Natural killer cell (primary cell): ENCODE data around the gene MYH7. TPM values are rescaled to one million over a fixed set of nuclear protein-coding genes. Genes with fewer than 3 reads are reported as not detected.

Experiments
- ATAC-seq, 3 donors: fragments of 150-1000 bp in 2 of 3; fragments of 200-7000 bp in 1 of 3; cut with Tn5 transposase; 1 replicate in 1 of 3; 2 replicates in 2 of 3; pipeline ENCODE4 v1.10.0; 2021; ENCODE audit warnings: mild to moderate bottlenecking in 2 of 3, moderate library complexity in 2 of 3
- DNase-seq, 2 donors: peaks; one replicate each; pipeline versions ENCODE4 v3.0.0 to v3.0.0-alpha.2; 2013 to 2021; ENCODE audit warnings: mixed read lengths in 1 of 2
- H3K27ac ChIP-seq: one replicate; pipeline ENCODE4 v1.5.1; 2013; ENCODE audit warnings: mild to moderate bottlenecking, low read length
- H3K27me3 ChIP-seq: one replicate; pipeline ENCODE4 v1.6.1; 2013; ENCODE audit warnings: low read length; ENCODE audit not compliant: control insufficient read depth, insufficient read depth
- H3K36me3 ChIP-seq: one replicate; pipeline ENCODE4 v1.6.1; 2013; ENCODE audit warnings: low read length; ENCODE audit not compliant: control insufficient read depth, insufficient read depth
- H3K4me1 ChIP-seq: one replicate; pipeline ENCODE4 v1.6.1; 2013; ENCODE audit warnings: low read length; ENCODE audit not compliant: control insufficient read depth, insufficient read depth
- H3K4me3 ChIP-seq: one replicate; pipeline ENCODE4 v1.5.1; 2013; ENCODE audit warnings: low read length
- H3K9me3 ChIP-seq: one replicate; pipeline ENCODE4 v1.6.1; 2013; ENCODE audit warnings: low read length; ENCODE audit not compliant: control insufficient read depth, insufficient read depth
- H3K27ac Mint-ChIP-seq, 2 donors: one replicate each; pipeline ENCODE4 v1.8.0; 2022; ENCODE audit warnings: mild to moderate bottlenecking in 2 of 2, mixed read lengths in 2 of 2, moderate library complexity in 1 of 2
- H3K27me3 Mint-ChIP-seq, 2 donors: one replicate each; pipeline ENCODE4 v1.8.0; 2022; ENCODE audit warnings: low read depth in 2 of 2, mixed read lengths in 2 of 2
- H3K36me3 Mint-ChIP-seq: one replicate; pipeline ENCODE4 v1.8.0; 2022; ENCODE audit warnings: mixed read lengths
- H3K4me1 Mint-ChIP-seq, 2 donors: one replicate each; pipeline ENCODE4 v1.8.0; 2022; ENCODE audit warnings: mixed read lengths in 2 of 2
- H3K4me3 Mint-ChIP-seq: one replicate; pipeline ENCODE4 v1.8.0; 2022; ENCODE audit warnings: mild to moderate bottlenecking, moderate library complexity, mixed read lengths
- H3K9me3 Mint-ChIP-seq, 2 donors: one replicate each; pipeline ENCODE4 v1.8.0; 2022; ENCODE audit warnings: mixed read lengths in 2 of 2
- WGBS: methylation state at CpG from one replicate; pipeline ENCODE4 v1.1.7; 2013; ENCODE audit warnings: missing lambda C conversion rate; ENCODE audit not compliant: insufficient coverage; 5-methylcytosine and 5-hydroxymethylcytosine counted together
- intact Hi-C: fragments of 100-400 bp; cut with micrococcal nuclease; formaldehyde crosslinking; loops from one replicate; pipeline ENCODE4 v1.14.2; 2022
- total RNA-seq, 4 donors: library from RNA; stranded (reverse); fragments of 120-200 nt in 1 of 4; gene quantifications; one replicate each; pipeline versions ENCODE4 v1.2.3 to v1.2.4, GENCODE V29; 2013 to 2022
- TF ChIP-seq, protein P1 (sequence below): fragments of 200-600 bp; IDR thresholded peaks from one replicate; pipeline ENCODE4 v1.8.0; 2022; ENCODE audit warnings: antibody characterized with exemption

Gene MYH7
- total RNA-seq, 3 donors from 2014 or later (not counting 1 experiment from before 2014, with no cell fraction given) = not detected

DNA sequence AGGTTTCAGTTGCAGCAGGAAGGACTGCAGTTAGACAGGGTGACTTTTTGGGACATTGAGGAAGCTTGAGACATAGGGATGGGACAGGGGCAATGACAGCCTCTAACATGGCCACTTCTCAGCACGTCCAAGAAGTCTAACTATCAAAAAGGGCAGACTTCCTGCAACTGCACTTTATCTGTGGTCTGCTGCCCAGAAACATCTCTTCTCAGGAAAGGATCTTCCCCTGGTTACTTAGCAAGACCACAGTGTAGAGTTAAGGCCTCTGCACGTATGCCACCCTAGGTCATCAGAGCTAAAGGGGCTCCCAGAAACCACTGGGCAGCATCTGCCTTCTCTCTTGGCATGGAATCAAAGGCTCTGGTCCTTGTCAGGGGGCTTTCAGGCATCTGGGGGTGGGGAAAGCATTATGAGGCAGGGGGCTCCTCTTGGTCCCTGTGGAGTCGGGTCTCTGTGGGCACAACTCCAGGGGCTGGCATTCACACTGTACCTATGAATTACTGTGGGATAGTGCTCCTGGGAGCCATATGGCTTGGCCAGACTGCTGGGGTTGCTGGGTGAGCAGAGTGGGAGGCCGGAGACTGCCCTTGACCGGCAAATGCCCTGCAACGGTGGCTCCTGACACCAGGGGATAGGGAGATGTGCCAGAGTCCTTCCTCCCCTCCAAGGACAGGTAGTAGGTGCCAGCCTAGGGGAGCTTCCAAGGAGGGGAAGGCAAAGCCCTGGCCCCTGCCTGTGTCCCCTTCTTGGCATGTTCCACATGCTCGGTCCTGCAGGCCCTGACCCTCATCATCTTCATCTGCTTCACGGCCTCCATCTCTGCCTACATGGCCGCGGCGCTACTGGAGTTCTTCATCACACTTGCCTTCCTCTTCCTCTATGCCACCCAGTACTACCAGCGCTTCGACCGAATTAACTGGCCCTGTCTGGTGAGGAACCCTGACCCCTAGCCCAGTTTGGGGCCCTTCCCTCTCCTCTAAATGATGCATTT is 57.6 kb downstream of the MYH7 start:
- no peak for DNase-seq
- Mint-ChIP-seq H3K4me1 (no peaks in the 10 kb centered on the region), H3K4me3 (no peak overlapping the region), H3K27me3 (peaks cover 0 to 4% of the 10 kb centered on the region in 2 donors), H3K27ac (no peak overlapping the region), H3K36me3 (no peaks in the 10 kb centered on the region), H3K9me3 (no peaks in the 10 kb centered on the region)
- ATAC-seq = no peak
- Histone ChIP-seq H3K9me3 (no peaks in the 10 kb centered on the region), H3K4me3 (no peak overlapping the region), H3K27ac (no peak overlapping the region), H3K36me3 (no peaks in the 10 kb centered on the region), H3K27me3 (no peaks in the 10 kb centered on the region), H3K4me1 (no peaks in the 10 kb centered on the region)
- intact Hi-C loops = no loop called here
- TF ChIP-seq, protein P1, sequence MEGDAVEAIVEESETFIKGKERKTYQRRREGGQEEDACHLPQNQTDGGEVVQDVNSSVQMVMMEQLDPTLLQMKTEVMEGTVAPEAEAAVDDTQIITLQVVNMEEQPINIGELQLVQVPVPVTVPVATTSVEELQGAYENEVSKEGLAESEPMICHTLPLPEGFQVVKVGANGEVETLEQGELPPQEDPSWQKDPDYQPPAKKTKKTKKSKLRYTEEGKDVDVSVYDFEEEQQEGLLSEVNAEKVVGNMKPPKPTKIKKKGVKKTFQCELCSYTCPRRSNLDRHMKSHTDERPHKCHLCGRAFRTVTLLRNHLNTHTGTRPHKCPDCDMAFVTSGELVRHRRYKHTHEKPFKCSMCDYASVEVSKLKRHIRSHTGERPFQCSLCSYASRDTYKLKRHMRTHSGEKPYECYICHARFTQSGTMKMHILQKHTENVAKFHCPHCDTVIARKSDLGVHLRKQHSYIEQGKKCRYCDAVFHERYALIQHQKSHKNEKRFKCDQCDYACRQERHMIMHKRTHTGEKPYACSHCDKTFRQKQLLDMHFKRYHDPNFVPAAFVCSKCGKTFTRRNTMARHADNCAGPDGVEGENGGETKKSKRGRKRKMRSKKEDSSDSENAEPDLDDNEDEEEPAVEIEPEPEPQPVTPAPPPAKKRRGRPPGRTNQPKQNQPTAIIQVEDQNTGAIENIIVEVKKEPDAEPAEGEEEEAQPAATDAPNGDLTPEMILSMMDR = no peak
- WGBS = 83% methylated on average over 14 of the region's 14 CpGs

DNA sequence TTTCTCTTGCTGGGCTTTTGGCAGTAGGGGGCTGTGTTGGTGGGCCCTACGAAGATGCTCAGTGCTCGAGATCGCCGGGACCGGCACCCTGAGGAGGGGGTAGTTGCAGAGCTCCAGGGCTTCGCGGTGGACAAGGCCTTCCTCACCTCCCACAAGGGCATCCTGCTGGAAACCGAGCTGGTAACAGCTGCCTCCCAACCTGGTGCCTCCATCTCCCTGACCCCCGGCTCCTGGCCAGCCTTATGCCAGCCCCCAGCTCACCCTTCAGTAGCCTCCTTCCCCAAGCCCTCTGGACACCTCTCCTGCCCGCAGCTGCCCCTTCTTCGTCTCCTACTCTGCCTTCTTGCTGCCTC is 58.3 kb downstream of the MYH7 start:
- Mint-ChIP-seq H3K36me3 (no peaks in the 10 kb centered on the region), H3K4me1 (no peaks in the 10 kb centered on the region), H3K27me3 (peaks cover 0 to 4% of the 10 kb centered on the region in 2 donors), H3K4me3 (no peak overlapping the region), H3K27ac (no peak overlapping the region), H3K9me3 (no peaks in the 10 kb centered on the region)
- WGBS = 71% methylated on average over 10 of the region's 11 CpGs
- H3K4me1 ChIP-seq = no peaks in the 10 kb centered on the region
- H3K36me3 ChIP-seq = no peaks in the 10 kb centered on the region
- no peak overlapping the region for H3K4me3 ChIP-seq
- no peak overlapping the region for H3K27ac ChIP-seq
- no peaks in the 10 kb centered on the region for H3K9me3 ChIP-seq
- H3K27me3 ChIP-seq = no peaks in the 10 kb centered on the region
- DNase-seq = no peak
- TF ChIP-seq, protein P1 = no peak
- no peak for ATAC-seq
- intact Hi-C loops = no loop called here

DNA sequence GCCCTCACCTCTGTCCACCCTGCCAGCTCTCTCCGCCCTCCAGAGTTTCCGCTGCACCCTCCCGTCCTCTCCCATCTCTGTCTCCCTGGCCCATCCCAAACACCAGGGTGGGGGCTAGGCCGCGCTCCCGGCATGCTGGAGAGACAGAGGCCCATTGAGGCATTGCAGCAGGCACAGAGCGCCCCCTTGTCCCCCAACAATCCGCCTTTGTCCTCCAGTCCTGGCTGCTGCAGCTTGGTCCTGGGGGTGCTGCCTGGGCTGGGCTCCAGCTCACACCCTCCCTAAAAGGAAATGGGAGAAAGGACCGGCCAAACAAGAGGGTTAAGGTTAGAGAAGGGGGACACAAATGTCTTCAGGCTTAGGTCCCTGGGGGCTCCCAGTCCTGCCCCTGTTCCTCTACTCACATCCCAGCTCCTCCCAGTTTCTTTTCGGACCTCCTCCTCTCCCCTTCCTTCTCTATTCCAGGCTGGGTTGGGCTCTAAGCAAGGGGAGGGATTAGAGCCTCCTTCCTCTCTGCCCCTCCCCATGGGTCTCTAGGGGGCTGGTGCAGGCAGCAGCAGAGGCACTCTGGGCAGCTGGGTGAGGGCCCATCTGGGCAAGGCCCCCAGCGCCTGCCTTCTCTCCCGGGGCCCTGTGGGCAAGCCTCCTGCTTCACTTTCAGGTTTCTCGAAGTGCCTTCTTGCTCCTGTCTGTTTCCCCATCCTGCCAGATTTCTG is 58.8 kb downstream of the MYH7 start, which contains the start of gene CMTM5:
Gene CMTM5 (plus strand): TSS at position 565 of the 716 bp plus-strand sequence. CDS start 206 bp downstream, outside the sequence.
- no peak within 1 kb of the TSS for H3K27ac Mint-ChIP-seq
- no peak for DNase-seq
- H3K4me1 ChIP-seq = no peaks in the 10 kb centered on the region
- H3K4me1 Mint-ChIP-seq = no peaks in the 10 kb centered on the region
- ATAC-seq = no peak
- no peaks in the 10 kb centered on the region for H3K9me3 ChIP-seq
- no peaks in the 10 kb centered on the region for H3K9me3 Mint-ChIP-seq
- H3K36me3 ChIP-seq = no peaks in the 10 kb centered on the region
- H3K4me3 ChIP-seq = no peak within 1 kb of the TSS
- H3K27me3 Mint-ChIP-seq = peaks cover 2 to 4% of the 10 kb centered on the region in 2 donors
- intact Hi-C loops = no loop called here
- TF ChIP-seq, protein P1 = no peak
- WGBS = 84% methylated on average over 12 of the region's 13 CpGs
- no peak within 1 kb of the TSS for H3K4me3 Mint-ChIP-seq
- no peaks in the 10 kb centered on the region for H3K27me3 ChIP-seq
- no peaks in the 10 kb centered on the region for H3K36me3 Mint-ChIP-seq
- H3K27ac ChIP-seq = no peak within 1 kb of the TSS
